GM21786 (cell line): ENCODE data around the gene TMEM132D.

Source experiments
- ATAC-seq: cut with Tn5 transposase; IDR thresholded peaks from one replicate; pipeline ENCODE4 v1.9.1; 2021; ENCODE audit not compliant: unreplicated experiment

The TMEM132D gene

GRCh38 chr12:129470196-129470595, 433.6 kb downstream of the TMEM132D start:
- ATAC-seq: no peak

- ATAC-seq: no peak
Observed at GRCh38 chr12:129467726-129468125, 436.1 kb downstream of the TMEM132D start.

GRCh38 chr12:129467289-129467688, 436.5 kb downstream of the TMEM132D start:
- no peak for ATAC-seq

- ATAC-seq: no peak
Observed at GRCh38 chr12:129466499-129466898, 437.3 kb downstream of the TMEM132D start.

- no peak for ATAC-seq
Observed at GRCh38 chr12:129459886-129460285, 443.9 kb downstream of the TMEM132D start.

GRCh38 chr12:129446696-129447095, 457.1 kb downstream of the TMEM132D start:
- ATAC-seq: no peak

GRCh38 chr12:129440278-129440677, 463.5 kb downstream of the TMEM132D start:
- ATAC-seq: no peak

- ATAC-seq: no peak
Observed at GRCh38 chr12:129434790-129435189, 469.0 kb downstream of the TMEM132D start.

- ATAC-seq: no peak
Observed at GRCh38 chr12:129428240-129428936, 475.4 kb downstream of the TMEM132D start.

- ATAC-seq: no peak
Observed at GRCh38 chr12:129423041-129423580, 480.7 kb downstream of the TMEM132D start.

- ATAC-seq: no peak
Observed at GRCh38 chr12:129413295-129413694, 490.5 kb downstream of the TMEM132D start.

- ATAC-seq: no peak
Observed at GRCh38 chr12:129409281-129409680, 494.5 kb downstream of the TMEM132D start.

- no peak for ATAC-seq
Observed at GRCh38 chr12:129404556-129404955, 499.3 kb downstream of the TMEM132D start.

GRCh38 chr12:129401572-129401971, 502.3 kb downstream of the TMEM132D start:
- no peak for ATAC-seq

GRCh38 chr12:129394177-129394825, 509.5 kb downstream of the TMEM132D start:
- ATAC-seq: no peak

GRCh38 chr12:129393357-129393937, 510.4 kb downstream of the TMEM132D start:
- ATAC-seq: no peak

- ATAC-seq: no peak
Observed at GRCh38 chr12:129385637-129385990, 518.2 kb downstream of the TMEM132D start.

- no peak for ATAC-seq
Observed at GRCh38 chr12:129383956-129384355, 519.9 kb downstream of the TMEM132D start.

GRCh38 chr12:129381715-129382114, 522.1 kb downstream of the TMEM132D start:
- ATAC-seq: no peak

- no peak for ATAC-seq
Observed at GRCh38 chr12:129379076-129379804, 524.6 kb downstream of the TMEM132D start.

GRCh38 chr12:129378496-129378895, 525.3 kb downstream of the TMEM132D start:
- no peak for ATAC-seq
